ENCODE data around the gene CRTC3. TPM values are rescaled to one million over a fixed set of nuclear protein-coding genes. Genes with fewer than 3 reads are reported as not detected.

CRTC3 gene
- polyA plus RNA-seq, 12 donors = 22.6 to 58.0 (median 25.9) TPM; not detected in 1

DNA sequence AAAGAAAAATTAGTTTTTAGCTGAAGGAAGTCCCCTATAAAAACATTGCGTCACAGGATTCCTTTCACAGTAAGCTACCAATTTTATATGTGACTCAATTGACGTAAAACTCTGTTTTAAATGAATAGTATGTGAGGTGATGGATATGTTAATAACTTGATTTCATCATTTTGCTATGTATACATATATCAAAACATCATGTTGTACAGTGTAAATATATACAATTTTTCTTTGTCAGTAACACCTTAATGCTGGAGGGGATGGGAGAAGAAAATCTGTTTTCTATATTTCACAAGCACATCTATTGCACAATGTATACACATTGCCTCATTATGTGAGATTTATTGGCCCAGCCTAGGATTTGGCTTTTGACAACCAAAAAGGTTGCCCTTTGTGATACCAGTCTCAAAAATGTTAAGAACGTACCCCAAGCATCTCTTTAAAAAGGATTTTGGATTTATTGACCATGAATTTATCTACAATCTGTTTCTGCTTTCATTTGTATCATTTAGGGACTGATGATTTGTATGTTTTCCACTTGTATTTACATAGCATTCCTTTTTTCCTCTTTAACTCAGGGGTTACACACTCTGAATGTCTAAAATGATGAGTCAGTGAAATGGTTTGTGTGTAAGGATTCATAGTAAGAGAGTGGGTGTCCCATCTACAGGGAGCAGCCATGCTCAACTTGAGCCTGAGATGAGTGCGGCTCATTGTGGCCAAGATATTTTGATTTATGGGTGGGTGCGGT, 62.6 kb downstream of the CRTC3 start:
- no peak for DNase-seq

DNA sequence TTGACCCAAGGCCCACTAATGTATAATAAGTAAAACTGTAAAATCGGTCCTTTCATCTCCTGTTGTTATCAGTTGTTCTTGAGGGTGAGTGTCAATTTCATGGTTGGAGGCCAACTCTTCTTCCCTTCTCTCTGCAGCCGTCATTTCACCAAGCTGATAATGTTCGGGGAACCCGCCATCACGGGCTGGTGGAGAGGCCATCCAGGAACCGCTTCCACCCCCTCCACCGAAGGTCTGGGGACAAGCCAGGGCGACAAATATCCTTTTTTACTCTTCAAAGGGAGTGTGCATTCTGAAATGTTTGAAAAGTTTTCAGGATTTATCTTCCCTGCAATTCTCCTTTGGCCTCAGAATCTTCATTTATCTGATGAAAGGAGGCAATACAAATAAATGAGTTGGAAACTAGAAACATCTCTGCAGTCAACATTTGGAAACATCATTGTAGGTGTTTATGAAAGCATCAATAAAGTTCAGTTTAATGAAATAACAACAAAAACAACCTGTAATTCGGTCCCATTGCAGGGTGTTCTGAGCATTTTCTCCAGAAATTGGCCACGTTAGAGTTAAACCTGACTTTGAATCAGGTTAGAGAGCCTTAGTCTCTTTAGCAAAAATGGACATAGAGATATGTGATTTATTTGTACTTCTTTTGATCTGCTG, 63.9 kb downstream of the CRTC3 start:
- no peak for DNase-seq

DNA sequence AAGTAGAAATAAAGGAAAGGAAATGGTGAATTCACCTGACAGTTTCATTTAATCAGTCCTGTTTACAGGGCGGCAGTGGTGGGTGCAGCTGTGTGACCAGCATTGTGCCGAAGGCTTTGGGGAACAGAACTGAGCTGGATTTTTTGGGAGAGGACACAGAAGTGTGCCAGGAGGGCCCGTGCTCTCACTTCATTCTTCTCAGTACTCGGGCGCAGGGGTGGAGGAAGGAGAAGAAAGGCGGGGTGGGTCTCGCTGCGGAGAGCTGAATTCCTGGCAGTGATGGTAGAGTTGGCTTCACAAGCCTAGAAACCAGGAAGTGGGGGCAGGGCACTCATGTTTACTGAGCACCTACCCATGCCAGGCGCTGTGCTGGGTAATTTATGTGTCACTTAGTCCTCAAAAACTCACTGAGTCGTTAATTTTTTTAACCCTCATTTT, 64.6 kb downstream of the CRTC3 start:
- DNase-seq = no peak

DNA sequence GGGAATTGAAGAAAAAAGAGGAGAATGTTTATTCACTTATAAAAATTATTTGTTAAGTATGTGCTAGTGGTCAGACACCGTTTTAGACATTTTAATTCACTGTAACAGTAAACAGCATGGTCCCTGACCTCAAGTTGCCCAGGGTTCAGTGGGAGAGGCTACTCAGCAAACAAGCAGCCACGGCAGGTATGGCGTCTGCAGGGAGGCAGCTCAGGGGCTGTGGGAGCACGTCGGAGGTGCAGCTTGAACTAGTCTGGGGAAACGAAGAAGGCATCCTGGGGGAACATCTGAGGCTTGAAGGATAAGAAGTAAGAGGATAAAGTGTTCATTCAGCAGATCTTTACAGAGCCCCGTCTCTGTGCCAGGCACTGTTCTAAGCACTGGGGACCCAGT, 66.0 kb downstream of the CRTC3 start:
- no peak for DNase-seq

DNA sequence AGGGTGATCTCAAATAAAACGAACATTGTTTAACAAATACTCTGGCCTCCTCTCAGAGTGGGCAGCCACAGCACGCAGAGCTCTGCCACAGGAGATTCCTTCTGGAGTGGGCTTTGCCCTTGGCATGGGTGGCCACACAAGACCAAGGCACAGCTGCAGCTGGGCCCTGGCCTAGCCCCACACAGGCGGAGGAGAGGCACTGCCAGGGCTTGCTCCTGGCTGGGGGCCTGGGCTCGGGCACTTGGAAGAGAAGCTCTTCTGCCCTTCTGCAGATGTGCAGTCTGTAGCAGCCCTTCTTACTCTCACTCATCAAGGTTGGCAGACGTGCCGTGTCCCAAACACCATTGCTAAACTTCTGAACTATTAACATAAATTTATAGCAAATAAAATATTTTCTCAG, 67.2 kb downstream of the CRTC3 start:
- DNase-seq = no peak

DNA sequence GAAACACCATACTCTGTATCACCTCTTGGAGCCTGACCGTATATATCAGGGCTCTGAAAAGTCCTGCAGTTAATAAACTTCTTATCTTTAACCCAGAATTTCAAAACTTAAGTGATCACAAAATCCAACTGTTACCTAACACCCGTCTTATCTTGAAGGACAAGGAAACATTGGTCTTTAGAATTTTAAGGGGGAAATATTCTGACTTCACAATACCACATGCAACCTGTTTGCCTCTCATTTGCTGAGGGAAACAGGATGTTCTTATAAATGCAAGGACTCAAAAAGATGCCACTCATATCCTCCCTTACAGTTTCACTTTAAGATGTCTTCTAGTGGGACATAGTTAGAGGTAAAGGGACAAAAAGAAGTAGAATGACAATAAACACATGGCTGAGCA, 67.9 kb downstream of the CRTC3 start:
- DNase-seq = no peak

DNA sequence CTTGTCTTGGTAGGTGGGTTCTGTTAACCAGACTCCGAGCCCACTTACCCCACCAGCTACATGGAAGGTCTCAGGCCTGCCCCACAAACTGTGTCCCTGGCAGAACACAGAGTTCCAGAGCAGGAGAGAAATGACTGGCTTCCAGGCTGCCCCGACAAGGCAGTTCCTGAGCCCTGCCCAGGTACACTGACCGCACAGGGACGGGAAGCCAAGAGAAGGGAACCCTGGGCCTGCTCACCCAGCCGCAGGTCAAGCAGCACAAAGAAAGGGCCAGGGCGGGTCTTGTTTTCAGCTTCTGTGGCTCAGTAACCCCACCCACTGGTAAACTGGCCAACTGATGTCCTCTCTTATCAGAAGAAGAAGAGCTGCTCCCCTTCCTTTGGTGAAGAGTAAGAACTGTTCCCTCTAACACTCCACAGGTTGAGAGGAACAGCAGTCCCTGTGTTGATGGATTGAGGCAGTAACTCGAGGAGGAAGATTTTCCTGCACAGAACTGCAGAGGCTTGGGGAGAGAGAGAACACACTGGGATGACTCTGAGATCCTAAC, 68.4 kb downstream of the CRTC3 start:
- DNase-seq = no peak

DNA sequence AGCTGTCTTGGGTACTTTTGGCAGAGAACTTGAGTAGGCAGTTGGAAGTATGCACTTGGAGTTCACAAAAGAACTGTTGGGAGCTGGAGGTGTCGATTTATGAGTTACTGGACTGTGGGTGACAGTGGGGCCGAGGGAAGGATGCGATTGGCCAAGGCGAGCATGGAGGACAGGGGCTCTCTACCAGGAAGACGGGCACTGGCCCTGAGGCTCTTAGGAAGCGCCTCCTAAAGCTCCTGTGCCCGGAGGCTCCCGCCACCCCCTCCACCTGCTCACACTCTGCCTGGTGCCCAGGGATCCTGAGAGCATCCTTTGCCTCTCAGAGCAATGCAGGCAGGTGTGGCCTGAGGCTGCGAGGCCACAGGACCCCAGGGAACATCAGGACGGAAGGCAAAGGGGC, 69.0 kb downstream of the CRTC3 start:
- DNase-seq = no peak

DNA sequence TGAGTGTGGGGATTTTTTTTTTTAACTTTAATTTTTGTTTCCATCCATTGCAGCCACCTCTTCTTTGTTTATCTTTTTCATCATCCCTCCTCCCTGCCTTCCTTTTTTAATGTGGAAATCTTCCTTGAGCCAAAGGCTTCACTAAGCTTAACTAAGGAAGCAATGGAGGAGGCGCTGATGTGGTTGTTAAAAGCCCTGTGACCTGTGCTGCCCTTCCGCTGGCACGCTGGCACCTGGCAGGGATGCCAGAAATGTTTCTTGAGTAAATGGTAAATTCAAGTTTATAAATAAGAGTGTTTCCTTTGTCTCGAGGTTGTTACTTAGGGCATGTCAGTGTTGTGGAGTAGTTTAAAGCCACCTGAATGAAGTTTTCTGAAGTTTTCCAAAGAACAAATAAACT, 69.4 kb downstream of the CRTC3 start:
- DNase-seq = no peak

DNA sequence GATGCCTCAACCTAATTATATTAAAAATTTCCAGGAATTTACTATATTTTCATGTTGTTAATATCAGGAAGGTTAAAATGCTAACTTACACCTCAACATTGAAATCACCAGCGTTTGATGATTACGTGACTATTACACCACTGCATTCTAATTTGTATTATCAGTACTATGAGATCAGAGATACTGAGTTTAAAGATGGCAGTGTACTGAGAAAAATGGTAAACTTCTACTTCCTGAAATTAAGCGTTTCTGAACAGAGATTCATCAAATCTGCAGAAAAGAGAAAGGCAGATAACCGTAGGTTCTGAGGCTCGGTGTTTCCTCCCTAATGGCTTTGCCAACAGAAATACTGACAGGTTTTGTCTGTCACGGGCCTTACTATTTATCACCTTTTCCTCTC, 69.9 kb downstream of the CRTC3 start:
- DNase-seq = no peak

DNA sequence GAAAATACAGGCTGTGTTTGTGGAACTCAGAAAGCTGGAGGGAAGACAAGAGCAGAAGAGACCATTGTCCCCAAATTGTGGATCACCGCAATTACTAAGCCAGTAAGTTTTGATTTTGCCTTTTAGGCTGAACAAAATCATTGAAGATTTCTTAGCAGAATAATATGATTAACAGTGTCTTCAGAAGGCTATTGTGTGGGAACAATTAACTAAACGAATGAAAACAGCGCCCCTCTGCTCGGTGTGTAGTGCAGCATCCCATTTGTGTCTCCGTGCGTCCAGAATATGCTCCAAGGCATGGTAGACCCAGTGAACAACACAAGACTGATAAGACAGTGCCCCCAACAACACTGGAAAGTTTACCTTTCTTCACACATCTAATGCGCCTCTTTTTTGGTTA, 71.2 kb downstream of the CRTC3 start:
- no peak for DNase-seq

DNA sequence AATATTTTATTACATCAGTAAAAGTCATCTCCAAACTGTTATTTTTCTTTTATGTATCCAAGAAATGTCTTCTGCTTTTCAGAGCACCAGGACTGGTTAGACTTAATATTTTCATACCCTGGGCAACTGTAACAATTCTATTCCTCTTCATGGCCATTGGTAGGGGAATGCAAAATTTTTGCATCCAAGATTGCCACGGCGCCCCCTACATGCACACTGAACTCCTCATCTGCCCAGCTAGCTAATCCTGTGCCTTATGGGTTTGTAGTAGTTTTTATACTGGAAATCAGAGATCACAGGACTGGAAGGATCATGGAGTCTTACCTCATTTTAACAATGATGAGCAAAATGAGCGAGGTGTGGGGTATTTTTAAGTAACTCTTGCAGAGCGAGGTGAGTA, 74.2 kb downstream of the CRTC3 start:
- DNase-seq = no peak

DNA sequence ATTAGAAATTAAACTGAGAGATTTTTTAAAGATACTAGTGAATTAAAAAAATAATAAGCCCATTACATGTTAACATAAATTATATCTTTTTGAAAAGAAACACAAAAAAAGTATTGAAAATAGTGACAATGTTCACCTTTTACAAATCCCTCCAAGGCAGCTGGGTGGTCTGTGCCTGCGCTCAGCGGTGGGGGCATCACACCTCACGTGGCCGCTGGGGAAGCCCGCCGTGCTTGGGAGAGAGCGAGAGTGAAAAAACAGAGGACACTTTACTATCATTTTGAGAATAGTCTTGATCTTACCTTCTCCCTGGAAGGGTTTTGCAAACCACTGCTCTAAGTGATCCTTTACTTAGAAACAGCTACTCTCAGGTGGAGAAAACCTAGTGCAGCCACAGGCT, 76.9 kb downstream of the CRTC3 start:
- DNase-seq = no peak

DNA sequence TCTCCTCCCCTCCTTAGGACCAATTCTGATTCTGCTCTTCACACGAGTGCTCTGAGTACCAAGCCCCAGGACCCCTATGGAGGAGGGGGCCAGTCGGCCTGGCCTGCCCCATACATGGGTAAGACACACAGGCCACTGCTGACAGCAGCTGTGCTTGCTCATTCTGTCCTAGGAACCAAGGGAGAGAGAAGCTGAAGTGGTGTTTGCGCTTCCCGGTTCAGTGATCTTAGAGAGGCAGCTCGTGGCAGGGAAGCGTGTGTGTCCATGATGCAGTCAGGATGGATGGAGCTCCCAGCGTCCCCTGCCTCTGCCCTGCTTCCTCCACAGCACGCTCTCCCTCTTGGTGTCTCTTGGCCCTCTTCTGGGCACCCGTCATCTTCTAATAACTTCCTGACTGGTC, 77.6 kb downstream of the CRTC3 start:
- no peak for DNase-seq

DNA sequence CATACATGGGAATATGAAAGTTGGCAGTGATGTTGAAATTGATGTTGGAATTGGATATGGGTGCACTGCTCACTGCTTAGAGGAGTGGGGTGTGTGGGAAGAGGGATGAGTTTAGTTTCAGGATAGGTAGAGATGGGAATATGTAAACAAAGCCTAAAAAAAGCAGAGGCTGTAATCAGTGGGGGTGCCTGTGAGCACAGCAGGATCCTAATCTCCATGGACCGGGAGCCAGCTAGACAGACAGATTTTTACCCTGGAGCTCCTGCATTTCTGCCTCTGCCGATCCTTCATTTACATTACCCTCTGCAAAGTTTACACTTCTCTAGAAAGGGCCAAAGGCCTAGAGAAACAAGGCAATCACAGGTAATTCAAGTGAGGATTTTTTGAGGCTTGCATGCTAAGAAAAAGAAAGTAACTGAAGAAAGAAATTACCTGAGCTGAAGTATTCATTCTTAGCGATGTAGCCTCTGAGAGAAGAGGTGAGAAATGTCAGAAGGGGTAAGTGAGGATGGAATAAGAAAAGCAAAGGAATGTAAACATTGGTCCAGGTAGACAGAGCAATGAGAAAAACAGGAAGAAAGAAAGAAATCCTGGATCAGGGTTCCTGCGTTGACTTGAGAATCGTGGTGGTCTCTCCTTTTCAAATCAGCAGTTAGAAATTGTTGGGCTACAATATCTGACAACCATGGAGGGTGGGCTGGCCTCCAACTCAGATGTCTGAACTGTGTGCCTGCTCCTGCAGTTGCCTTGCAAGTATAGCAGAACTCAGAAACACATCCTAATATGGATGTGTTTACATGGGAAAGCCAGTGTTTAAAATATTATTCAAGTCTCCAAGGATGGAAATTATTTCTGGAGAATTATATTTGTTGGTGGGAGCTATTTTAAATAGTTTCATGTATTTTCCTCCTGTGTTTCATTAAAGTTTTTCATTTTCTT, 79.8 kb downstream of the CRTC3 start:
- peak; percentile 46 for DNase-seq

DNA sequence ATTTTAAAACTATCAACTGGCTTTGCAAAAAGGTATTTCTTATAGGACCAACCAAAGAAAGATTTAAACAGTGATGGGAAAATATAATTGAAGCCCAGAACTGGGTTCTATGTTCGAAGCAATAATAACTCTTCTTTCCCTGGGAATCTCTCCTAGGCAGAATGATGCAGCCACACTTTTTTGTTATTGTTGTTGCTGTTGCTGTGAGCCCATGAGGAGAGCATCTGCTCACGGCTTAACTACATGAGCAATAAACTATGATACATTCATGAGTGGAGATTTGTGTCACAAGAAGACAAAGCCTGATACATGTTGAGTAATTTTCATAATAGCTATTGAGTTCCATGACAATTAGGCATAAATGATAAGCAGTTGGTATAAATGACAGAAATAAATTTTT, 80.5 kb downstream of the CRTC3 start:
- DNase-seq = peak; percentile 32

DNA sequence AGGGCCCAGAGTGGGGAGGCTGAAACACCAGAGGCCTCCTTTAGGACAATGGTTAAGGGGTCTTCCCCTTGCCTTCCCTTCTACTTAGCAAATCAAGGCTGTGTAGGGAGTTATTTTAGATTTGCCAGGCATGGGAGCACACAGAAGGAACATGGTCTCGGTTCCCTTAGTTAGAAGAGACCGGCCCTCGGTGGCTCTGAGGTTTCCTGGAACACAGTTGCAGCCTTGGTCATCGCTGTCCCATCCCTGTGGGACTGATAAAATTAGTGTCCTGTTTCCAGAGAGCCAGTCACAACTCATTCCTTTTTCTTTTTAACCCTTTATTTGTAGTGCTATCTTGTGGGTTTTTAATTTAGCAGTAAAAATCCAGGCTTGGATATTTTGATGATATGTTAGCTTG, 81.4 kb downstream of the CRTC3 start:
- DNase-seq = no peak

DNA sequence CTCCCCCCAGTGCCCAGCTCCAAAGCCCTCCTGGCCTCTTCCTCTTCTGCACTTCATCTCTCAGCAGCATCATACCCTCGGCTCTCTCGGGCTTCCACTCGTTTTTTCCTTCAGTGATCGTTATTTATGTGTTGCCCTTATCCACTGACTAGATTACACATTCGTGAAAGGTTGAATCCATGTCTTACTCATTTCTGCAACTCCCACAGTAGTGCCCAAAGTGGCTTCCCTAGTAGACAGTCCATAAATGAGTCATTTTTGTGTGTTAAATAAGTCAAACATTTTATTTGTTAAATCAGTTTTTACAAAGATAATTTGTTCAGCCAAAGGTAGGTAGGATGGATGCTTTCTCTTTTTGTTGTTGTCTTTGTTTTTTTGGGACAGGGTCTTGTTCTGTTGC, 87.4 kb downstream of the CRTC3 start:
- DNase-seq = no peak

DNA sequence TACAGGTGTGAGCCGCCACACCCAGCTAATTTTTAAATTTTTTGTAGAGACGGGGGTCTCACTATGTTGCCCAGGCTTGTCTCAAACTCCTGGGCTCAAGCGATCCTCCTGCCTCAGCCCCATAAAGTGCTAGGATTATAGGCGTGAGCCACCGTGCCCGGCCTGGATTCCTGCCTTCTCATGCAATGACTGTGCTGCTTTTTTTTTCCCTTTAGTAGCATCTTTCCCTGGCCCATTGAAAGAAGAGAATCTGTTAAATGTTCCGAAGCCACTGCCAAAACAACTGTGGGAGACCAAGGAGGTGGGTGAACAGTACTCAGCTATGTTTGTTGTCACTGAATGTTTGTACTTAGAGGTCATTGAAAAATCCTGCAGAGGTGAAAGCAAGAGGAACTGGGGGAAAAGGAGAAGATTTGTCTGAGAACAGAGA, 88.0 kb downstream of the CRTC3 start:
- no peak for DNase-seq

DNA sequence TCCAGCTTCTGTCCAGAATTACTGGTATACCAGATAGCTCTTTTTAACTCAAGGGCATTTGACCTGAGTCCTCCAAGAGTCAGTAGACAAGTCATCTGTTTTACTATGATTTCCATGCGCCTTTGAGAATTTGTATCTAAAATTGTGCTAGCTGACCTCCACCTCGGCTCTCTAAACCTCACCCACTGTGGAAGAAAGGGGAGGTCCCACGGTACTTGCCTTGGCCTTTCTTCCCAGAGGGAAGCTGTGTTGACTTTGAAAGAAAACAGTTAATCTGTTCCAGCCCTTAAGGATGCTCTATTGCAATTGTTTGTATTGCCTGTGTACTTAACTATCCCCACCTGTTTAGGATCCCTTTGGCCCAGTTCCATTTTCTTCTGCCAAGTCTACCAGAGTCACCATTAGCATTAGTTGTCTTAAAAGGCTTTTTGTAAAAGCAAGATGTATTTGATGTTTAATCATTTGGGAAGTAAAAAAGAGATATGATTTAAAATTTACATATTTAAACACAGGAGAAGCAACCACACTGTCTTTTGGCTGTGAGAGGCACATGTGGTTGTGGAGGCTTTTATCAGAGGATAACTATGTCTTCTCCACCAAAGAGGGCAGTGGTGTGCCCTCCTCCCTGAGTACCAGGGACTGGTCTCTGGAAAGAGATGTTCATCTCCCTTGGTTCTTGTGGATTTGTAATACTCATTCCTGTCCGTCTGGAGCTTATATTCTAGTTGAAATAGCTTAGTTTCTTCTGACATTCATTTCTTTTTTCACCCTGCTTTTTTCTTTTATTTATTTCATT, 88.8 kb downstream of the CRTC3 start:
- DNase-seq = no peak

DNA sequence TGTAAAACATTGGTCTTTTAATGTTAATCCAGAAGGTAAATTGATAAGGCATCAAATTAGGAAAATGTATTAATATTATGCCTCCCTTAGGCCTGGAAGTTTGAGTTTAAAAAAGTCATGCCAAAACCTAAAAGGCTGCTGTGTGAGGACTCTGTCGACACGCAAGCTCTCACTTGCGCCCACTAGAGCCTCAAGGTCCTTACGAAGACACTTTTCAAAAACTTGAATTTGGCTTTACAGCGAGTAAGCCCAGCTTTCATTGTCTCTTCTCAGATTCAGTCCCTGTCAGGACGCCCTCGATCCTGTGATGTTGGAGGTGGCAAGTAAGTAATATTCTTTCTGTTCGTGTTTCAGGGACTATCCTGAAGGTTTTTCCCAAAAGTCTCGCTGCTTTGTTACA, 89.7 kb downstream of the CRTC3 start:
- DNase-seq = no peak

Data from muscle of arm (tissue), 12 donors.